GM12878 (cell line): ENCODE data around the gene SAC3D1. TPM values are rescaled to one million over a fixed set of nuclear protein-coding genes. Genes with fewer than 3 reads are reported as not detected.

Experiments
- ATAC-seq: fragments of 200-7000 bp; cut with Tn5 transposase; 3 replicates; pipeline ENCODE4 v1.9.1; 2020; ENCODE audit warnings: mild to moderate bottlenecking, moderate library complexity
- BruUV-seq: library from RNA; stranded (reverse); fragments of 400-500 nt; replicated peaks from 2 replicates; lab custom pipeline; 2021; lab: Mats Ljungman, UMichigan
- CTCF ChIA-PET: fragments of 300-600 bp; sonication (Branson Sonifier 250); formaldehyde crosslinking; extraction: SDS; loops from one replicate; lab custom pipeline; 2021; ENCODE audit warnings: inconsistent platforms; lab: Yijun Ruan, JAX
- POLR2A ChIA-PET: fragments of 350-600 bp; formaldehyde crosslinking; extraction: SDS; loops from one replicate; lab custom pipeline; 2021; ENCODE audit warnings: inconsistent platforms; lab: Charles Lee
- RAD21 ChIA-PET: fragments of 300-600 bp; sonication (Branson Sonifier 250); formaldehyde crosslinking; loops from one replicate; lab custom pipeline; 2023; ENCODE audit warnings: antibody characterized with exemption; ENCODE audit not compliant: unreplicated experiment; lab: Charles Lee
- SMC1A ChIA-PET: fragments of 300-600 bp; sonication (Branson Sonifier 250); formaldehyde crosslinking; loops from one replicate; lab custom pipeline; 2023; ENCODE audit not compliant: unreplicated experiment, uncharacterized antibody; lab: Charles Lee
- DNase-seq: peaks from one replicate; pipeline ENCODE4 v3.0.0-alpha.2; 2011; ENCODE audit warnings: low read depth, low spot score
- FAIRE-seq: peaks from 3 replicates; lab custom pipeline; 2011; peaks lifted over from hg19 to GRCh38; lab: Jason Lieb, UNC
- H2AFZ ChIP-seq: 2 replicates; pipeline ENCODE4 v1.6.0; 2011; ENCODE audit warnings: low read depth, low read length, control low read depth; ENCODE audit not compliant: control insufficient read depth
- H3K27ac ChIP-seq: 2 replicates; pipeline ENCODE4 v1.5.1; 2011; ENCODE audit warnings: control low read depth; ENCODE audit not compliant: control insufficient read depth, insufficient read depth
- H3K27me3 ChIP-seq, 2 experiments: replicated peaks in 1 of 2; 2 replicates each; pipeline versions ENCODE4 v1.6.0 to v1.6.1; 2011; ENCODE audit warnings: low read length in 1 of 2; ENCODE audit not compliant: control insufficient read depth in 2 of 2, insufficient read depth in 2 of 2
- H3K36me3 ChIP-seq, 2 experiments: 2 replicates each; pipeline ENCODE4 v1.5.1; 2011; ENCODE audit warnings: low read length in 1 of 2; ENCODE audit not compliant: control insufficient read depth in 2 of 2, insufficient read depth in 2 of 2
- H3K4me1 ChIP-seq: 2 replicates; pipeline ENCODE4 v1.6.1; 2011; ENCODE audit warnings: mild to moderate bottlenecking, low read length, moderate library complexity, mixed read lengths; ENCODE audit not compliant: control insufficient read depth, insufficient read depth
- H3K4me2 ChIP-seq: 2 replicates; pipeline ENCODE4 v1.6.0; 2011; ENCODE audit warnings: control low read depth; ENCODE audit not compliant: control insufficient read depth, insufficient read depth
- H3K4me3 ChIP-seq: fragments of 200-600 bp; sonication (generic); 2 replicates; pipeline ENCODE4 v1.5.1; 2016
- H3K79me2 ChIP-seq: 2 replicates; pipeline ENCODE4 v1.6.0; 2011; ENCODE audit warnings: low read length; ENCODE audit not compliant: control insufficient read depth, insufficient read depth
- H3K9ac ChIP-seq: 2 replicates; pipeline ENCODE4 v1.8.0; 2011; ENCODE audit warnings: low read length, control low read depth, mixed read lengths; ENCODE audit not compliant: control insufficient read depth, insufficient read depth
- H3K9me3 ChIP-seq: replicated peaks from 3 replicates; pipeline ENCODE4 v1.5.1; 2011; ENCODE audit warnings: mild to moderate bottlenecking, low read length; ENCODE audit not compliant: control insufficient read depth, insufficient read depth
- H4K20me1 ChIP-seq: 2 replicates; pipeline ENCODE4 v1.6.0; 2011; ENCODE audit not compliant: control insufficient read depth, insufficient read depth
- CUX1 ChIP-seq: IDR thresholded peaks from 2 replicates; pipeline ENCODE4 v1.6.1; 2012; ENCODE audit warnings: improper control_type of control experiment, low read depth, low read length; ENCODE audit not compliant: insufficient replicate concordance
- ETV6 ChIP-seq, 2 experiments: fragments of 450-650 bp in 1 of 2; IDR thresholded peaks in 1 of 2; conservative IDR thresholded peaks in 1 of 2; 2 replicates each; pipeline ENCODE4 v1.6.1; 2014; ENCODE audit warnings: antibody characterized with exemption in 1 of 2, borderline replicate concordance in 1 of 2, low read depth in 1 of 2, mild to moderate bottlenecking in 1 of 2, moderate library complexity in 1 of 2
- PML ChIP-seq: IDR thresholded peaks from 2 replicates; pipeline ENCODE4 v1.6.1; 2012; ENCODE audit warnings: low read length, inconsistent platforms
- RAD21 ChIP-seq: IDR thresholded peaks from 2 replicates; pipeline ENCODE4 v1.6.1; 2011; ENCODE audit warnings: mild to moderate bottlenecking, low read depth, low read length, moderate library complexity; ENCODE audit not compliant: insufficient read depth
- SIN3A ChIP-seq: IDR thresholded peaks from 2 replicates; pipeline ENCODE4 v1.6.1; 2012; ENCODE audit warnings: low read depth, low read length, improper control_type of control experiment
- SMC3 ChIP-seq: IDR thresholded peaks from 2 replicates; pipeline ENCODE4 v1.6.1; 2011; ENCODE audit warnings: low read length, improper control_type of control experiment, borderline replicate concordance
- USF2 ChIP-seq: IDR thresholded peaks from 2 replicates; pipeline ENCODE4 v1.6.1; 2011; ENCODE audit warnings: low read depth, low read length, improper control_type of control experiment, borderline replicate concordance
- WGBS: methylation state at CpG from one replicate; pipeline ENCODE4 v1.1.6; 2016; ENCODE audit warnings: low lambda C conversion rate; ENCODE audit not compliant: insufficient replicate concordance, insufficient coverage; ENCODE audit errors: missing lambda C conversion rate; 5-methylcytosine and 5-hydroxymethylcytosine counted together
- in situ Hi-C: fragments of 300-500 bp; cut with MboI; formaldehyde crosslinking; loops from 9 replicates; pipeline ENCODE4 v1.14.3; 2018; ENCODE audit warnings: mixed read lengths
- intact Hi-C: fragments of 100-400 bp; cut with micrococcal nuclease; formaldehyde crosslinking; loops from one replicate; pipeline ENCODE4 v1.14.2; 2022; ENCODE audit not compliant: unreplicated experiment
- polyA plus RNA-seq, 11 experiments: library from polyadenylated mRNA; depleted of rRNA in 4 of 11; unstranded in 6 of 11; stranded (reverse) in 5 of 11; fragments of >200 nt; fragmentation: Nextera tagmentation in 4 of 11; fragmentation: Illumina TruSeq in 1 of 11; extraction: Ambion mirVana in 4 of 11; extraction: Trizol in 1 of 11; gene quantifications; 1 replicate in 1 of 11; 2 replicates in 10 of 11; pipeline versions ENCODE4 v1.2.1 to v1.2.3, GENCODE V29; 2011 to 2016; ENCODE audit warnings: inconsistent platforms in 2 of 11, missing spikeins in 2 of 11, low read depth in 1 of 11
- total RNA-seq, 4 experiments: library from RNA; depleted of rRNA in 3 of 4; stranded (reverse); fragments of >200 nt in 3 of 4; fragmentation: Illumina TruSeq in 1 of 4; extraction: Trizol in 1 of 4; gene quantifications; 2 replicates each; pipeline versions ENCODE4 v1.2.1 to v1.2.3, GENCODE V29; 2013 to 2021
- TF ChIP-seq, protein P1 (sequence below), 3 experiments: IDR thresholded peaks in 2 of 3; conservative IDR thresholded peaks in 1 of 3; 2 replicates each; pipeline ENCODE4 v1.5.1; 2011; ENCODE audit warnings: low read depth in 3 of 3, low read length in 3 of 3, mild to moderate bottlenecking in 3 of 3, control low read depth in 2 of 3, moderate library complexity in 2 of 3, inconsistent platforms in 1 of 3, mixed read lengths in 1 of 3; ENCODE audit not compliant: control insufficient read depth in 2 of 3, insufficient read depth in 1 of 3; ENCODE audit errors: extremely low read depth in 1 of 3

The SAC3D1 gene
- total and polyA plus RNA-seq, 10 of the 15 experiments (the other 5 are each of a cell fraction or from before 2014, with no cell fraction given): 0.16 to 44.6 (median 12.1) TPM

- Histone ChIP-seq H3K4me3 (no peak overlapping the region), H2AFZ (no peak overlapping the region), H3K27ac (no peak overlapping the region), H3K79me2 (no peaks in the 10 kb centered on the region), H3K27me3 (no peaks in the 10 kb centered on the region), H3K36me3 (no peaks in the 10 kb centered on the region), H3K4me1 (peaks cover 2% of the 10 kb centered on the region), H4K20me1 (no peaks in the 10 kb centered on the region), H3K9me3 (no peaks in the 10 kb centered on the region), H3K4me2 (no peak overlapping the region), H3K9ac (no peak overlapping the region)
- SMC1A ChIA-PET: interaction anchor here (0.7 to 1.9 kb wide), 3 partner anchors 11 to 163 kb away, joined by 3 to 7 read pairs (median 6); partner anchors contain the start of genes BATF2 and CDC42BPG
- RAD21 ChIA-PET: interaction anchor here (0.8 to 1.2 kb wide), 3 partner anchors 11 to 160 kb away, joined by 3 to 5 read pairs (median 3); partner anchors contain the start of gene BATF2
- TF ChIP-seq USF2: no peak
- TF ChIP-seq ETV6 (conservative IDR thresholded peaks at IDR 0.05 in 1 of 2, IDR thresholded peaks at IDR 0.05 in 1 of 2; ENCODE audit: borderline replicate concordance in 1 of 2, low read depth in 1 of 2): no peak
- TF ChIP-seq PML: no peak
- TF ChIP-seq RAD21: 0 out of 2 replicates have a peak, but pooled peaks have one; percentile 21
- TF ChIP-seq, protein P1, sequence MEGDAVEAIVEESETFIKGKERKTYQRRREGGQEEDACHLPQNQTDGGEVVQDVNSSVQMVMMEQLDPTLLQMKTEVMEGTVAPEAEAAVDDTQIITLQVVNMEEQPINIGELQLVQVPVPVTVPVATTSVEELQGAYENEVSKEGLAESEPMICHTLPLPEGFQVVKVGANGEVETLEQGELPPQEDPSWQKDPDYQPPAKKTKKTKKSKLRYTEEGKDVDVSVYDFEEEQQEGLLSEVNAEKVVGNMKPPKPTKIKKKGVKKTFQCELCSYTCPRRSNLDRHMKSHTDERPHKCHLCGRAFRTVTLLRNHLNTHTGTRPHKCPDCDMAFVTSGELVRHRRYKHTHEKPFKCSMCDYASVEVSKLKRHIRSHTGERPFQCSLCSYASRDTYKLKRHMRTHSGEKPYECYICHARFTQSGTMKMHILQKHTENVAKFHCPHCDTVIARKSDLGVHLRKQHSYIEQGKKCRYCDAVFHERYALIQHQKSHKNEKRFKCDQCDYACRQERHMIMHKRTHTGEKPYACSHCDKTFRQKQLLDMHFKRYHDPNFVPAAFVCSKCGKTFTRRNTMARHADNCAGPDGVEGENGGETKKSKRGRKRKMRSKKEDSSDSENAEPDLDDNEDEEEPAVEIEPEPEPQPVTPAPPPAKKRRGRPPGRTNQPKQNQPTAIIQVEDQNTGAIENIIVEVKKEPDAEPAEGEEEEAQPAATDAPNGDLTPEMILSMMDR (IDR thresholded peaks at IDR 0.05 in 2 of 3, conservative IDR thresholded peaks at IDR 0.05 in 1 of 3; ENCODE audit: control insufficient read depth in 2 of 3, extremely low read depth in 1 of 3, insufficient read depth in 1 of 3, low read depth in 3 of 3, low read length in 3 of 3): peak in 1 of 3 experiments; percentile 8; a peak in 1 of 6 replicates
- no peak for TF ChIP-seq SIN3A
- no peak for TF ChIP-seq CUX1
- TF ChIP-seq SMC3: no peak
- intact Hi-C loops (no loop called here), in situ Hi-C loops (no loop called here)
- BruUV-seq: no TSS peak
- FAIRE-seq (no peak), ATAC-seq (no peak), DNase-seq (no peak)
- 57% methylated on average over 7 of the region's 7 CpGs for WGBS
- POLR2A ChIA-PET: interaction anchor here (0.6 to 1.1 kb wide), 3 partner anchors 50 to 247 kb away, joined by 3 to 5 read pairs (median 3); no protein-coding TSS in a partner anchor
- CTCF ChIA-PET: interaction anchor here (8.2 kb wide), 1 partner anchor 160 kb away, joined by 89 read pairs; the partner anchor contains the start of gene CDC42BPG
Observed at GRCh38 chr11:65008016-65008415, 33.0 kb upstream of the SAC3D1 start.
